WTC11 (cell line): ENCODE data around the gene PRKAG2. TPM values are rescaled to one million over a fixed set of nuclear protein-coding genes. Genes with fewer than 3 reads are reported as not detected.

Source experiments
- ATAC-seq: fragments of 200-7000 bp; cut with Tn5 transposase; 2 replicates; pipeline ENCODE4 v1.10.0; 2021; ENCODE audit warnings: mild to moderate bottlenecking, moderate library complexity
- CTCF ChIA-PET: fragments of 300-600 bp; sonication (Branson Sonifier 250); formaldehyde crosslinking; loops from one replicate; lab custom pipeline; 2021; ENCODE audit warnings: antibody characterized with exemption; lab: Charles Lee
- POLR2A ChIA-PET: fragments of 350-600 bp; sonication (Branson Sonifier 250); formaldehyde crosslinking; loops from one replicate; lab custom pipeline; 2021; ENCODE audit warnings: antibody characterized with exemption; lab: Charles Lee
- DNase-seq: peaks from one replicate; pipeline ENCODE4 v3.0.0; 2021; ENCODE audit warnings: low spot score
- H3K27ac Mint-ChIP-seq: 2 replicates; pipeline ENCODE4 v1.8.0; 2021; ENCODE audit warnings: mixed read lengths
- H3K27me3 Mint-ChIP-seq: 2 replicates; pipeline ENCODE4 v1.8.0; 2021; ENCODE audit warnings: low read depth, mild to moderate bottlenecking, moderate library complexity, mixed read lengths
- H3K36me3 Mint-ChIP-seq: 2 replicates; pipeline ENCODE4 v1.8.0; 2021; ENCODE audit warnings: mixed read lengths
- H3K4me1 Mint-ChIP-seq: 2 replicates; pipeline ENCODE4 v1.8.0; 2022; ENCODE audit warnings: mixed read lengths
- H3K4me3 Mint-ChIP-seq: 2 replicates; pipeline ENCODE4 v1.8.0; 2021; ENCODE audit warnings: mild to moderate bottlenecking, moderate library complexity, mixed read lengths
- H3K9me3 Mint-ChIP-seq: 2 replicates; pipeline ENCODE4 v1.8.0; 2021; ENCODE audit warnings: mixed read lengths
- ATF2 ChIP-seq: sonication (generic); formaldehyde crosslinking; IDR thresholded peaks from 2 replicates; pipeline ENCODE4 v1.8.1; 2022; ENCODE audit warnings: low read depth, missing genetic modification reagents, borderline replicate concordance
- CREB1 ChIP-seq: sonication (generic); formaldehyde crosslinking; IDR thresholded peaks from 2 replicates; pipeline ENCODE4 v1.8.0; 2023; ENCODE audit warnings: mild to moderate bottlenecking, missing genetic modification reagents
- E2F4 ChIP-seq: sonication (generic); formaldehyde crosslinking; IDR thresholded peaks from 2 replicates; pipeline ENCODE4 v1.8.1; 2022; ENCODE audit warnings: low read depth, mild to moderate bottlenecking, moderate library complexity, missing genetic modification reagents, borderline replicate concordance
- ERG ChIP-seq: fragments of 250-450 bp; sonication (Bioruptor Pico); IDR thresholded peaks from 2 replicates; pipeline ENCODE4 v1.8.0; 2021; ENCODE audit warnings: mild to moderate bottlenecking
- FOXJ3 ChIP-seq: sonication (generic); formaldehyde crosslinking; IDR thresholded peaks from 2 replicates; pipeline ENCODE4 v1.9.0; 2021; ENCODE audit warnings: missing genetic modification reagents, mild to moderate bottlenecking, borderline replicate concordance
- FOXK1 ChIP-seq: sonication (generic); formaldehyde crosslinking; IDR thresholded peaks from 2 replicates; pipeline ENCODE4 v1.8.0; 2022; ENCODE audit warnings: mild to moderate bottlenecking, moderate library complexity, missing genetic modification reagents
- FOXP1 ChIP-seq: sonication (generic); formaldehyde crosslinking; IDR thresholded peaks from 2 replicates; pipeline ENCODE4 v1.8.0; 2022; ENCODE audit warnings: missing genetic modification reagents, mild to moderate bottlenecking, moderate library complexity, borderline replicate concordance
- IRF2 ChIP-seq: sonication (generic); formaldehyde crosslinking; IDR thresholded peaks from 2 replicates; pipeline ENCODE4 v1.8.0; 2022; ENCODE audit warnings: low read depth, missing genetic modification reagents, borderline replicate concordance
- MLX ChIP-seq: sonication (generic); formaldehyde crosslinking; IDR thresholded peaks from 2 replicates; pipeline ENCODE4 v1.8.1; 2023; ENCODE audit warnings: mild to moderate bottlenecking, missing genetic modification reagents, moderate library complexity
- MXD4 ChIP-seq: fragments of 250-450 bp; sonication (Bioruptor Pico); IDR thresholded peaks from 2 replicates; pipeline ENCODE4 v1.8.0; 2021; ENCODE audit warnings: mild to moderate bottlenecking, moderate library complexity, borderline replicate concordance
- NR2C2 ChIP-seq: sonication (generic); formaldehyde crosslinking; IDR thresholded peaks from 2 replicates; pipeline ENCODE4 v1.8.0; 2022; ENCODE audit warnings: mild to moderate bottlenecking, missing genetic modification reagents
- SMAD3 ChIP-seq: sonication (generic); formaldehyde crosslinking; IDR thresholded peaks from 2 replicates; pipeline ENCODE4 v1.8.0; 2022; ENCODE audit warnings: missing genetic modification reagents, mild to moderate bottlenecking, borderline replicate concordance
- STAT6 ChIP-seq: sonication (generic); formaldehyde crosslinking; conservative IDR thresholded peaks from 2 replicates; pipeline ENCODE4 v1.8.1; 2023; ENCODE audit warnings: mild to moderate bottlenecking, low read depth, missing genetic modification reagents, moderate library complexity
- TCF7 ChIP-seq: sonication (generic); formaldehyde crosslinking; IDR thresholded peaks from 2 replicates; pipeline ENCODE4 v1.8.0; 2022; ENCODE audit warnings: mild to moderate bottlenecking, low read depth, missing genetic modification reagents, moderate library complexity
- ZNF138 ChIP-seq: sonication (generic); formaldehyde crosslinking; conservative IDR thresholded peaks from 2 replicates; pipeline ENCODE4 v1.8.1; 2022; ENCODE audit warnings: mild to moderate bottlenecking, moderate library complexity, missing genetic modification reagents
- ZNF317 ChIP-seq: sonication (generic); formaldehyde crosslinking; IDR thresholded peaks from 2 replicates; pipeline ENCODE4 v1.8.1; 2023; ENCODE audit warnings: low read depth, mild to moderate bottlenecking, moderate library complexity, missing genetic modification reagents, borderline replicate concordance
- ZNF512 ChIP-seq: sonication (generic); formaldehyde crosslinking; IDR thresholded peaks from 2 replicates; pipeline ENCODE4 v1.8.1; 2022; ENCODE audit warnings: missing genetic modification reagents, borderline replicate concordance
- total RNA-seq: library from RNA; stranded (reverse); gene quantifications from 3 replicates; pipeline ENCODE4 v1.2.3, GENCODE V29; 2021

Gene PRKAG2
- total RNA-seq, 1 experiment from 2014 or later = 20.3 TPM

GRCh38 chr7:151631570-151631952 is 245.4 kb downstream of the PRKAG2 start:
- POLR2A ChIA-PET = interaction anchor here (0.6 to 1.7 kb wide), 3 partner anchors 66 to 125 kb away, joined by 3 to 6 read pairs (median 3); partner anchors contain the start of gene RHEB
- H3K9me3 Mint-ChIP-seq = peaks cover 11% of the 10 kb centered on the region
- peak overlapping the region; percentile 20 for H3K27ac Mint-ChIP-seq
- DNase-seq (peak; percentile 47), ATAC-seq (peak; percentile 17)
- peaks cover 12% of the 10 kb centered on the region for H3K36me3 Mint-ChIP-seq
- TF ChIP-seq ZNF512 (CRISPR knock-in tag) = no peak
- no peak for TF ChIP-seq ZNF317 (CRISPR knock-in tag)
- peaks cover 42% of the 10 kb centered on the region for H3K4me1 Mint-ChIP-seq
- peaks cover 33% of the 10 kb centered on the region for H3K27me3 Mint-ChIP-seq
- H3K4me3 Mint-ChIP-seq = peak overlapping the region; percentile 85
- CTCF ChIA-PET = interaction anchor here (0.7 to 4.7 kb wide), 31 partner anchors 8 to 387 kb away, joined by 3 to 24 read pairs (median 4); partner anchors contain the start of gene RHEB

GRCh38 chr7:151630851-151631569 is 245.9 kb downstream of the PRKAG2 start:
- H3K4me3 Mint-ChIP-seq = peak overlapping the region; percentile 85
- ATAC-seq (no peak), DNase-seq (no peak)
- TF ChIP-seq E2F4 (CRISPR knock-in tag) (no peak), ERG (CRISPR knock-in tag) (no peak)
- peaks cover 12% of the 10 kb centered on the region for H3K36me3 Mint-ChIP-seq
- peaks cover 42% of the 10 kb centered on the region for H3K4me1 Mint-ChIP-seq
- POLR2A ChIA-PET = interaction anchor here (0.6 to 1.0 kb wide), 2 partner anchors 126 to 584 kb away, joined by 3 read pairs; no protein-coding TSS in a partner anchor
- CTCF ChIA-PET = interaction anchor here (0.8 to 4.7 kb wide), 20 partner anchors 10 to 183 kb away, joined by 3 to 21 read pairs (median 4); no protein-coding TSS in a partner anchor
- peaks cover 33% of the 10 kb centered on the region for H3K27me3 Mint-ChIP-seq
- H3K9me3 Mint-ChIP-seq = peaks cover 11% of the 10 kb centered on the region
- H3K27ac Mint-ChIP-seq = peak overlapping the region; percentile 20

- Mint-ChIP-seq H3K4me3 (peak overlapping the region; percentile 85), H3K36me3 (peaks cover 12% of the 10 kb centered on the region), H3K27me3 (peaks cover 33% of the 10 kb centered on the region), H3K27ac (no peak overlapping the region), H3K9me3 (peaks cover 11% of the 10 kb centered on the region), H3K4me1 (peaks cover 46% of the 10 kb centered on the region)
- ChIA-PET CTCF (interaction anchor here (0.8 to 4.7 kb wide), 8 partner anchors 10 to 157 kb away, joined by 3 to 21 read pairs (median 4); no protein-coding TSS in a partner anchor), POLR2A (interaction anchor here (0.6 kb wide), 1 partner anchor 585 kb away, joined by 3 read pairs; no protein-coding TSS in a partner anchor)
- DNase-seq (no peak), ATAC-seq (no peak)
- no peak for TF ChIP-seq ATF2 (CRISPR knock-in tag)
- TF ChIP-seq IRF2 (CRISPR knock-in tag) = no peak
- TF ChIP-seq MLX = no peak
- TF ChIP-seq MXD4 (CRISPR knock-in tag) = no peak
- no peak for TF ChIP-seq FOXK1 (CRISPR knock-in tag)
- no peak for TF ChIP-seq TCF7 (CRISPR knock-in tag)
- no peak for TF ChIP-seq ZNF138 (CRISPR knock-in tag)
- no peak for TF ChIP-seq FOXJ3 (CRISPR knock-in tag)
- no peak for TF ChIP-seq FOXP1 (CRISPR knock-in tag)
- TF ChIP-seq CREB1 = no peak
- TF ChIP-seq E2F4 (CRISPR knock-in tag) = no peak
- no peak for TF ChIP-seq SMAD3 (CRISPR knock-in tag)
- no peak for TF ChIP-seq STAT6
- no peak for TF ChIP-seq NR2C2 (CRISPR knock-in tag)
Observed at GRCh38 chr7:151630358-151630757, 246.6 kb downstream of the PRKAG2 start.
